T47D (cell line): Measurements from ENCODE around the gene FANCF.
A peak's percentile ranks its signal among the peaks of the same experiment; 100 is the strongest.

Experiments used
- DNase-seq, 2 experiments: peaks; one replicate each; pipeline versions ENCODE4 v3.0.0 to v3.0.0-alpha.2; 2011 to 2012; ENCODE audit warnings: low read depth in 1 of 2, low spot score in 1 of 2
- JUND ChIP-seq: IDR thresholded peaks from 2 replicates; pipeline ENCODE4 v1.6.1; 2012; ENCODE audit warnings: low read depth
- in situ Hi-C: cut with HindIII; loops from 2 replicates; pipeline ENCODE4 v1.10.0; 2016; ENCODE audit warnings: low sequenced_read_pairs, low pct_unique_long_range_greater_than_20kb

The FANCF gene

DNA sequence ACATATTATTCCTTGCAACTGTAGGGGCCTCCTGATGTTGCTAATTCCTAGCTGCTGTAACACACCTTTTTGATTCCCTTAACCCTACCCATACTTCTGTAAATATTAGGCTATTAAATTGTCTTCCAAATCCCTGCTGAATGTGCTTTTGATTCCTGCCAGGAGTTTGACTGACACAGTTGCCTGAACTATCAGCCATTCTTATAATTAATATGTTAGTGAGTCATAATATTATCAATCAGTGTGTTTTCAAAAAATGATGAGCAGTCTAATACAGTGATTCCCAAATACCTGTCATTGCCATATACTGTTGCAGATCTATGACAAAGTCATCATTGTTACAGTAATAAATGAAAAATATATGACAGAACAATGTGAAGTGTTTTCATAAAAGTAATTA, 15.9 kb upstream of the FANCF start:
- in situ Hi-C loops = no loop called here
- no peak for TF ChIP-seq JUND
- DNase-seq = no peak

GRCh38 chr11:22640862-22641261, 15.2 kb upstream of the FANCF start:
- DNase-seq = no peak
- TF ChIP-seq JUND = no peak
- in situ Hi-C loops = no loop called here

GRCh38 chr11:22635689-22636088, 10.1 kb upstream of the FANCF start:
- in situ Hi-C loops = no loop called here
- DNase-seq = no peak
- no peak for TF ChIP-seq JUND

- in situ Hi-C loops = no loop called here
- peak in 1 of 2 experiments; percentile 13 for DNase-seq
- no peak for TF ChIP-seq JUND
These were observed 9.4 kb upstream of the FANCF start for GRCh38 chr11:22634897-22635629.

DNA sequence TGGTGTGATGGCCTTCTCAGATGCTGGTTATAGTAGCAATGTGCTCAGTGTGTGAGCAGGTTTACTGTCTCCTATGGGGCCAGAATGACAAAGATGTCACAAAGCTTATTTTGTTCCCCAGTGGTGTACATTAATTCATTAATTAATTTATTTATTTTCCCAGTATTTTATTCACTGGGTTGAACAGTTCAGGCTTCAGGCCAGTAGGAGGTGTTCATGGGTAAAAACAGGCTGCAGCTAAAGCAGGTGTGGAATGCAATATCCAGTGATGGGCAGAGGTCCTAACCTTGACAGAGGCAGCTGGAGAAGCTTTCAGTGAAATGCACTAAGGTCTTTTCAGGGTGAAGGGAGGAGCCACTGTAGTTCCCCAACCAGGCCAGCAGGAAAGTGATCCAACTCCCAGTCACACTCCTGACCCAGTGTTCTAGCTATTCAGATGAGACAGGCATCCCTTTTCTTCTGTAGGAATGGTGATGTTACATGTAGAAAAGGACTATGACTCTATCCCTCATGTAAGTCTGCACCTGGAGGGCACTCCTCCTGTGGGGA, 7.8 kb upstream of the FANCF start:
- no peak for DNase-seq
- in situ Hi-C loops = no loop called here
- no peak for TF ChIP-seq JUND

- DNase-seq = no peak
- in situ Hi-C loops = no loop called here
- TF ChIP-seq JUND = no peak
These were observed 1.8 kb upstream of the FANCF start for GRCh38 chr11:22627421-22627820.

DNA sequence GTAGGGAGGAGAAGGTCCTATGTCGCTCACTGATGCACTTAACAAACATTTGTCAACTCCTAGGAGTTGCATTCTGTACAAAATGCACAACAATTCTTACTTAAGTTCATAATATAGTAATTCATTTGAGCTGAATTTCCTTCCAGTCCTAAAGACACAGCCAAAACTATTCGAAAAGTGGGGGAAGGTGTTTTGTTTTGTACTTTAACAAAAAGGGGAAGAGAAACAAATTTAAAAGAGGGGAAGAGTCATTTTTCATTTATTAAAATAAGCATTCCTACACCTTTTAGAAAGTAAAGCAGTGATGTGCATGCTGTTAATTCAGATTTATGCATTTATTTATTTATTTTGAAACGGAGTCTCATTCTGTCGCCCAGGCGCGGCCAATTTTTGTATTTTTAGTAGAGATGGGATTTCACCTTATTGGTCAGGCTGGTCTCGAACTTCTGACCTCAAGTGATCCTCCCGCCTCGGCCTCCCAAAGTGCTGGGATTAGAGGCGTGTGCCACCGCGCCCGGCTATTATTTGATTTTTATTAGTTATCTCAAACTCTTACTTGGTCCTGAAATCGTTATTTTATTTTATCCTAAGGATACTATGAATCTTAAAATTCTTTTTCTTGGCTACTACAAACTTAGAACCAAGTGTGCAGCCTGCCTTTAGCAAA, 1.1 kb upstream of the FANCF start:
- no peak for DNase-seq
- TF ChIP-seq JUND = no peak
- in situ Hi-C loops = no loop called here

GRCh38 chr11:22624742-22625447, 728 bp downstream of the FANCF start:
- TF ChIP-seq JUND = no peak
- in situ Hi-C loops = no loop called here
- peak; percentile 16 to 88 for DNase-seq

- DNase-seq = no peak
- TF ChIP-seq JUND = no peak
- in situ Hi-C loops = no loop called here
These were observed 7.8 kb downstream of the FANCF start for GRCh38 chr11:22617868-22618267.

- in situ Hi-C loops = no loop called here
- DNase-seq = no peak
These were observed 21.7 kb downstream of the FANCF start for GRCh38 chr11:22603933-22604332.

GRCh38 chr11:22602504-22602903, 23.1 kb downstream of the FANCF start:
- no peak for DNase-seq
- in situ Hi-C loops = no loop called here
- no peak for TF ChIP-seq JUND

More at GRCh38 chr11:22603933-22604332, 21.7 kb downstream of the FANCF start:
- no peak for TF ChIP-seq JUND

- no peak for DNase-seq
- in situ Hi-C loops = no loop called here
- TF ChIP-seq JUND = no peak
These were observed 26.2 kb downstream of the FANCF start for GRCh38 chr11:22599458-22599857.

GRCh38 chr11:22597062-22597461, 28.6 kb downstream of the FANCF start:
- in situ Hi-C loops = no loop called here
- no peak for TF ChIP-seq JUND
- no peak for DNase-seq
